CD4-positive, alpha-beta T cell treated with Interleukin-6 for 4 hours (primary cell): Measurements from ENCODE around the gene GTF2A2.

ENCODE experiments used
- DNase-seq: peaks from one replicate; pipeline ENCODE4 v3.0.0-alpha.2; 2020; ENCODE audit warnings: mixed read lengths

Gene GTF2A2

DNA sequence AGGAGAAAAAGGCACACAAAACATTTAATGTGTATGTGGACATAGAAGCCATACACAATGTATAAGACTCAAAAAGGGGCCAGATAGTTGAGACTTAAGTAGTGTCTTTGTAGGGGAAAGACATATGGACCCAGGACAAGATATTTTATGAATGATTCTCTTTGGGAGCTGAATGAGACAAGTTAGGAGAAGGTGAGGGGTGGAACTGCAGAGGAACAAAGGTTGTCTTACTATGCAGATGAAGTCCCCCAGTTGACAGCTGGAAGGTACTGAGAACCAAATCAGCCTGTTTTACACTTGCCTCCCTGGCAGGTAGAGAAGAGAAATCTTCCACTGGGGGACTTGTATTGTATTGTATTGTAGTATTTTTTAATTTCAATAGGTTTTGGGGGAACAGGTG is 60.7 kb downstream of the GTF2A2 start:
- no peak for DNase-seq

DNA sequence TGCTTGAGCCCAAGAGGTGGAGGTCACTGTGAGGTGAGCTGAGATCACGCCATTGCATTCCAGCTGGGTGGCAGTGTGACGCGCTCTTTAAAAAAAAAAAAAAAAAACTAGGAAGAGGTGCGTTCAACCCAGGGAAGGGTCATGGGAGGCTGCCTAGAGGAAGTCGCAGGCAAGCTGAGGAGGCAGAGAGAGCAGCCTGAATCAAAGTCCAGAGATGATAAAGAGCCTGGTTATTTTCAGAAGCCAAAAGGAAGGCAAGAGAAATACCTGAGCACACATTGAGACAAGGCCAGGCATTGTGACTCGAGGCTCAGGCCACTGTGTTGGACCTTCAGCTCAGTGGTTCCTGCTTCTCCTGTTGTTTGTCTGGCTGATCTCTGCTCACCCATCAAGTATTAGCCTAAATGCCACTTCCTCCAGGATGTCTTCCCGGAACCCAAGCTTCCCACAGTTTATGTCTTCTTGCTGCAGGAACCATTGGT is 61.8 kb downstream of the GTF2A2 start:
- no peak for DNase-seq

DNA sequence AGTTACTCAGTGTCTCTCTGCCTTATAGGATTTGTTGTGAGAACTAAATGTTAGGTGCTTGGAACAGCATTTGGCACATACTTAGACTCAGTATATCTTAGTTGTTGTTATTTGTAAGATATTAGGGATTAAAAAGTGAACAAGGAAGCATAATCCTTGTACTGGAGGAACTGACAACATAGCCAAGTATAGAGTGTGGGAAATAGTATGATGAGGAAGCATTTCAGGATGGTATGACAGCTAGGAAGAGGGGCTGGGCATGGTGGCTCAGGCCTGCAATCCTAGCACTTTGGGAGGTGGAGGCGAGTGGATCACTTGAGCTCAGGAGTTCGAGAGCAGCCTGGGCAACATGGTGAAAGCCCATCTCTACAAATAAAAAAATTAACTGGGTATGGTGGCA is 62.3 kb downstream of the GTF2A2 start:
- DNase-seq = no peak

DNA sequence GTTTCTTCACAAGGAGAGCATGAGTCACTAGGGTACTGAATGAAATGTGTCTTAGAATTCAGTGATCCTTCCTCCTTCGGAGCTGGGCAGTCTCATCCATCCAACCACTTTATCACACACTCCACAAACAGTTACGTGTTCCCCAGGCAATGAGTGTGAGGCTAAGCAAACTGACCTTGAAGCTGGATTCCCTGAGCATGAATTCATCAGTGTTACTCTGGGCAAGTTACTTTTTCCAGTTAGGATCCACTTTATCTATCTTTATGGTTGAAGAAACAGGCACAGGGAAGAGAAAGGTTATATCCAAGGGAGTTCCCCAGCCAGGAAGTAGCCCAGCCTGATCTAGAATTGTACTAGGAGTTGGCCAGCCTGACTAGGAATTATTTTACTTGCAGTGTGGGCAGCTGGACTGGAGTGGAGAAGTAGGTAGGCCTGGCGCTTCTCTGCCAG is 62.8 kb downstream of the GTF2A2 start:
- DNase-seq = no peak

- DNase-seq = no peak
Observed at GRCh38 chr15:59591356-59591755, 66.0 kb downstream of the GTF2A2 start.

DNA sequence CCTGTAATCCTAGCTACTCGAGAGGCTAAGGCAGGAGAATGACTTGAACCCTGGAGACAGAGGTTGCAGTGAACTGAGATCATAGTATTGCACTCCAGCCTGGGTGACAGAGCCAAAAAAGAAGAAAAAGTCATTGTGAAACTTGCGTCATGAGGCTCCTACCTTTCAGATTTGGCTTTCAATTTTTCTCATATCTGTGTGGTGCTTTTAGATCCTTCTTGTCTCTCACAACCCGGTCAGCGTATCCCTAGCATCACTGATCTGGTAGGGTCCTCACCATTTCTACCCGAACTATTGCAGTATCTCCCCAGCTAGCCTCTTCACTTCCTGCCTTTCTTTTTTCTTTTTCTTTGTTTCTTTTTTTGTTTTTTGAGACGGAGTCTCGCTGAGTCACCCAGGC is 67.3 kb downstream of the GTF2A2 start:
- no peak for DNase-seq
